ENCODE measurements around the gene TDP2.
"Not testable (repeated sequence)": the region's sequence is repeated elsewhere in the genome, so short reads cannot be mapped to it uniquely, and the experiment has no call there.

TDP2 gene

GRCh38 chr6:24666641-24667377 lies at the start of gene TDP2, which contains the start of gene ACOT13:
Gene TDP2, minus strand, starts transcription at chr6:24666899. Its CDS starts 37 bp downstream, at chr6:24666862.
Gene ACOT13, plus strand, starts transcription at chr6:24667077. Its CDS starts 187 bp downstream, at chr6:24667264.
- DNase-seq (ENCODE audit: low read depth, low spot score), result peak; percentile 75
- peak within 1 kb of the TSS; percentile 73 for H3K27ac ChIP-seq

GRCh38 chr6:24710519-24711303 lies 44.0 kb upstream of the TDP2 start:
- no peak overlapping the region for H3K27ac ChIP-seq

GRCh38 chr6:24709014-24709711 lies 42.5 kb upstream of the TDP2 start:
- DNase-seq (ENCODE audit: low read depth, low spot score), result no peak
- no peak overlapping the region for H3K27ac ChIP-seq

More at GRCh38 chr6:24710519-24711303, 44.0 kb upstream of the TDP2 start:
- no peak for DNase-seq (ENCODE audit: low read depth, low spot score)

- H3K27ac ChIP-seq, result no peak overlapping the region
- DNase-seq (ENCODE audit: low read depth, low spot score), result no peak
These were observed 41.9 kb upstream of the TDP2 start for GRCh38 chr6:24708612-24709011.

- DNase-seq (ENCODE audit: low read depth, low spot score), result no peak
- no peak overlapping the region for H3K27ac ChIP-seq
These were observed 37.8 kb upstream of the TDP2 start for GRCh38 chr6:24704468-24704867.

GRCh38 chr6:24702720-24703282 lies 36.1 kb upstream of the TDP2 start:
- no peak for DNase-seq (ENCODE audit: low read depth, low spot score)
- H3K27ac ChIP-seq, result no peak overlapping the region

- no peak for DNase-seq (ENCODE audit: low read depth, low spot score)
- H3K27ac ChIP-seq, result no peak overlapping the region
These were observed 33.0 kb upstream of the TDP2 start for GRCh38 chr6:24699521-24700359.

- DNase-seq (ENCODE audit: low read depth, low spot score), result no peak
- H3K27ac ChIP-seq, result no peak overlapping the region
These were observed 29.4 kb upstream of the TDP2 start for GRCh38 chr6:24696097-24696496.

GRCh38 chr6:24695635-24696034 lies 28.9 kb upstream of the TDP2 start:
- H3K27ac ChIP-seq; DNase-seq (ENCODE audit: low read depth, low spot score): not testable (repeated sequence)

GRCh38 chr6:24694198-24694597 lies 27.5 kb upstream of the TDP2 start:
- DNase-seq (ENCODE audit: low read depth, low spot score), result no peak

GRCh38 chr6:24692848-24693592 lies 26.3 kb upstream of the TDP2 start:
- no peak for DNase-seq (ENCODE audit: low read depth, low spot score)
- H3K27ac ChIP-seq, result no peak overlapping the region

More at GRCh38 chr6:24694198-24694597, 27.5 kb upstream of the TDP2 start:
- H3K27ac ChIP-seq, result no peak overlapping the region

- H3K27ac ChIP-seq, result no peak overlapping the region
- DNase-seq (ENCODE audit: low read depth, low spot score), result no peak
These were observed 25.7 kb upstream of the TDP2 start for GRCh38 chr6:24692415-24692814.

- DNase-seq (ENCODE audit: low read depth, low spot score), result no peak
- H3K27ac ChIP-seq, result no peak overlapping the region
These were observed 25.3 kb upstream of the TDP2 start for GRCh38 chr6:24692003-24692402.

- H3K27ac ChIP-seq, result no peak overlapping the region
- DNase-seq (ENCODE audit: low read depth, low spot score), result no peak
These were observed 24.9 kb upstream of the TDP2 start for GRCh38 chr6:24691550-24691949.

- H3K27ac ChIP-seq, result no peak overlapping the region
- no peak for DNase-seq (ENCODE audit: low read depth, low spot score)
These were observed 23.9 kb upstream of the TDP2 start for GRCh38 chr6:24690593-24690992.

- H3K27ac ChIP-seq, result no peak overlapping the region
These were observed 23.3 kb upstream of the TDP2 start for GRCh38 chr6:24689964-24690363.

GRCh38 chr6:24686946-24687345 lies 20.2 kb upstream of the TDP2 start:
- H3K27ac ChIP-seq, result no peak overlapping the region
- DNase-seq (ENCODE audit: low read depth, low spot score), result no peak

More at GRCh38 chr6:24689964-24690363, 23.3 kb upstream of the TDP2 start:
- DNase-seq (ENCODE audit: low read depth, low spot score), result no peak

GRCh38 chr6:24686408-24686807 lies 19.7 kb upstream of the TDP2 start:
- H3K27ac ChIP-seq, result no peak overlapping the region
- no peak for DNase-seq (ENCODE audit: low read depth, low spot score)
